Endodermal cell (in vitro differentiated cells): ENCODE results near the gene LATS1. TPM values are rescaled to one million over a fixed set of nuclear protein-coding genes. Genes with fewer than 3 reads are reported as not detected.

ENCODE experiments used
- DNase-seq: peaks from one replicate; pipeline ENCODE4 v3.0.0-alpha.2; 2017
- H3K27ac ChIP-seq: 2 replicates; pipeline ENCODE4 v1.5.1; 2013; ENCODE audit warnings: mild to moderate bottlenecking, low read depth, low read length, moderate library complexity
- H3K27me3 ChIP-seq: 2 replicates; pipeline ENCODE4 v1.6.1; 2013; ENCODE audit warnings: mild to moderate bottlenecking, low read length, moderate library complexity; ENCODE audit not compliant: insufficient read depth, control insufficient read depth, poor library complexity, severe bottlenecking
- H3K36me3 ChIP-seq: 2 replicates; pipeline ENCODE4 v1.7.0; 2013; ENCODE audit warnings: mild to moderate bottlenecking, low read length, moderate library complexity; ENCODE audit not compliant: control insufficient read depth, insufficient read depth
- H3K4me1 ChIP-seq: one replicate; pipeline ENCODE4 v1.7.0; 2013; ENCODE audit warnings: low read length; ENCODE audit not compliant: control insufficient read depth, insufficient read depth
- H3K4me3 ChIP-seq: 2 replicates; pipeline ENCODE4 v1.5.1; 2013; ENCODE audit warnings: mild to moderate bottlenecking, low read length, moderate library complexity
- H3K9ac ChIP-seq: 2 replicates; pipeline ENCODE4 v1.6.1; 2013; ENCODE audit warnings: mild to moderate bottlenecking, low read length, moderate library complexity; ENCODE audit not compliant: poor library complexity, severe bottlenecking; ENCODE audit errors: extremely low read depth
- H3K9me3 ChIP-seq: 2 replicates; pipeline ENCODE4 v1.6.1; 2013; ENCODE audit warnings: mild to moderate bottlenecking, low read length, moderate library complexity; ENCODE audit not compliant: control insufficient read depth
- H3K27ac Mint-ChIP-seq: 2 replicates; pipeline ENCODE4 v1.8.0; 2020; ENCODE audit warnings: mixed read lengths
- H3K27me3 Mint-ChIP-seq: 2 replicates; pipeline ENCODE4 v1.8.0; 2021; ENCODE audit warnings: mild to moderate bottlenecking, mixed read lengths; ENCODE audit not compliant: insufficient read depth
- H3K36me3 Mint-ChIP-seq: 2 replicates; pipeline ENCODE4 v1.8.0; 2020; ENCODE audit warnings: low read depth, mixed read lengths
- H3K4me1 Mint-ChIP-seq: 2 replicates; pipeline ENCODE4 v1.8.0; 2020; ENCODE audit warnings: mixed read lengths
- H3K4me3 Mint-ChIP-seq: 2 replicates; pipeline ENCODE4 v1.8.0; 2020; ENCODE audit warnings: mild to moderate bottlenecking, moderate library complexity, mixed read lengths
- H3K9me3 Mint-ChIP-seq: 2 replicates; pipeline ENCODE4 v1.8.0; 2020; ENCODE audit warnings: mild to moderate bottlenecking, mixed read lengths
- WGBS, 2 experiments: methylation state at CpG; one replicate each; pipeline versions ENCODE4 v1.1.5 to v1.1.7; 2013; ENCODE audit warnings: missing lambda C conversion rate in 2 of 2, mixed read lengths in 1 of 2; ENCODE audit not compliant: insufficient coverage in 1 of 2, insufficient read length in 1 of 2; 5-methylcytosine and 5-hydroxymethylcytosine counted together
- total RNA-seq, 2 donors: library from RNA; stranded (reverse); fragmentation: NEBNext Ultra II Directional in 1 of 2; extraction: Animal tissue kit (Norgen Biotek cat#: 25700) in 1 of 2; gene quantifications; 2 replicates in 1 of 2; 3 replicates in 1 of 2; pipeline ENCODE4 v1.2.1, GENCODE V29; 2021
- TF ChIP-seq, protein P1 (sequence below): fragments of 200-600 bp; sonication (generic); conservative IDR thresholded peaks from 2 replicates; pipeline ENCODE4 v1.5.0; 2021; ENCODE audit warnings: antibody characterized with exemption, mild to moderate bottlenecking

LATS1 gene
- total RNA-seq, 2 donors from 2014 or later, result 33.7 to 34.7 TPM

DNA sequence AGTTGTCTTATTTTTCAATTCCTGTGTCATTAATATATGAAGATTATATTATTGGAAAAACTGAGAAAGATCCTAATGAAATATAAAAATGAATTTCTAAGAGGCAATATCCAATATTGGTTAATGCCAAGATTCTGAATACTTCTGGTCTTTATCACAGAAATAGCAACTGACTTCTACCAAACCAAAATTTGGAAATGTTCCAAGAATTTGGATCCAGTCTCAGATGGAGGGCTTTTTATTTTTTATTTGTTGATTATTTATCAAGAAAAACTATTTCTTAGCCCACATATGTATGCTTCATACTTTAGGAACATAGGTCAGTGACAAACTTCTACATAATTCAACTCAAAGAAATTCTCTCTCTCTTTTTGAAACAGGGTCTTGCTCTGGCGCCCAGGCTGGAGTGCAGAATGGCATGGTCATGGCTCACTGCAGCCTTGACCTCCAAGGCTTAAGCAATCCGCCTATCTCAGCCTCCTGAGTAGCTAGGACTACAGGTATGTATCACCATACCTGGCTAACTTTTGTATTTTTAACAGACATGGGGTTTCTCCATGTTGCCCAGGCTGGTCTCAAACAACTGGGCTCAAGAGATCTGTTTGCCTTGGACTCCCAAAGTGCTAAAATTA, 15.3 kb upstream of the LATS1 start:
- H3K9ac ChIP-seq, result no peak overlapping the region
- Mint-ChIP-seq H3K27ac (no peak overlapping the region), H3K4me1 (peaks cover 4% of the 10 kb centered on the region), H3K4me3 (no peak overlapping the region), H3K27me3 (peaks cover 1% of the 10 kb centered on the region), H3K36me3 (peaks cover 61% of the 10 kb centered on the region), H3K9me3 (no peaks in the 10 kb centered on the region)
- WGBS, 2 experiments, result 91 to 97% methylated on average over 2 of the region's 2 CpGs
- no peak for DNase-seq
- no peaks in the 10 kb centered on the region for H3K9me3 ChIP-seq
- H3K27ac ChIP-seq, result no peak overlapping the region
- TF ChIP-seq, protein P1, sequence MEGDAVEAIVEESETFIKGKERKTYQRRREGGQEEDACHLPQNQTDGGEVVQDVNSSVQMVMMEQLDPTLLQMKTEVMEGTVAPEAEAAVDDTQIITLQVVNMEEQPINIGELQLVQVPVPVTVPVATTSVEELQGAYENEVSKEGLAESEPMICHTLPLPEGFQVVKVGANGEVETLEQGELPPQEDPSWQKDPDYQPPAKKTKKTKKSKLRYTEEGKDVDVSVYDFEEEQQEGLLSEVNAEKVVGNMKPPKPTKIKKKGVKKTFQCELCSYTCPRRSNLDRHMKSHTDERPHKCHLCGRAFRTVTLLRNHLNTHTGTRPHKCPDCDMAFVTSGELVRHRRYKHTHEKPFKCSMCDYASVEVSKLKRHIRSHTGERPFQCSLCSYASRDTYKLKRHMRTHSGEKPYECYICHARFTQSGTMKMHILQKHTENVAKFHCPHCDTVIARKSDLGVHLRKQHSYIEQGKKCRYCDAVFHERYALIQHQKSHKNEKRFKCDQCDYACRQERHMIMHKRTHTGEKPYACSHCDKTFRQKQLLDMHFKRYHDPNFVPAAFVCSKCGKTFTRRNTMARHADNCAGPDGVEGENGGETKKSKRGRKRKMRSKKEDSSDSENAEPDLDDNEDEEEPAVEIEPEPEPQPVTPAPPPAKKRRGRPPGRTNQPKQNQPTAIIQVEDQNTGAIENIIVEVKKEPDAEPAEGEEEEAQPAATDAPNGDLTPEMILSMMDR, result no peak
- H3K4me1 ChIP-seq, result no peaks in the 10 kb centered on the region
- H3K4me3 ChIP-seq, result no peak overlapping the region
- H3K36me3 ChIP-seq, result peaks cover 73% of the 10 kb centered on the region
- no peaks in the 10 kb centered on the region for H3K27me3 ChIP-seq

DNA sequence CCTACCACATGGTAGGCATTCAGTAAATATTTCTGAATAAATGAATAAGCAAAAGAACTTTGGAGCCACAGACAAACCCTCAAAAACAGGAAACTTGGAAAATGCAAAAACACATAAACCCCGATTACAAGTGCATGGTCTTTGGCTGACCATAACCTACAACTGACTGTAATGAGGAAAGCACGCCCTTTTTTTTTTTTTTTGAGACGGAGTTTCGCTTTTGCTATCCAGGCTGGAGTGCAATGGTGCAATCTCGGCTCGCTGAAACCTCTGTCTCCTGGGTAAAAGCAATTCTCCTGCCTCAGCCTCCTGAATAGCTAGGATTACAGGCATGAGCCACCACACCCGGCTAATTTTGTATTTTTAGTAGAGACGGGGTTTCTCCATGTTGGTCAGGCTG, 11.9 kb upstream of the LATS1 start:
- H3K36me3 Mint-ChIP-seq, result peaks cover 66% of the 10 kb centered on the region
- no peak overlapping the region for H3K9ac ChIP-seq
- H3K27me3 Mint-ChIP-seq, result peaks cover 1% of the 10 kb centered on the region
- no peaks in the 10 kb centered on the region for H3K9me3 ChIP-seq
- H3K27ac ChIP-seq, result no peak overlapping the region
- no peaks in the 10 kb centered on the region for H3K4me1 ChIP-seq
- H3K4me3 ChIP-seq, result no peak overlapping the region
- peaks cover 68% of the 10 kb centered on the region for H3K36me3 ChIP-seq
- no peak overlapping the region for H3K4me3 Mint-ChIP-seq
- H3K27ac Mint-ChIP-seq, result no peak overlapping the region
- WGBS, 2 experiments, result 94 to 97% methylated on average over 4 to 8 of the region's 8 CpGs
- TF ChIP-seq, protein P1, result no peak
- no peaks in the 10 kb centered on the region for H3K27me3 ChIP-seq
- no peaks in the 10 kb centered on the region for H3K9me3 Mint-ChIP-seq
- no peak for DNase-seq
- peaks cover 4% of the 10 kb centered on the region for H3K4me1 Mint-ChIP-seq

GRCh38 chr6:149728499-149729234, 10.8 kb upstream of the LATS1 start:
- WGBS, 2 experiments, result 75 to 86% methylated on average over 5 of the region's 5 CpGs
- no peak overlapping the region for H3K27ac Mint-ChIP-seq

More at GRCh38 chr6:149728499-149729234, 10.8 kb upstream of the LATS1 start:
- H3K36me3 Mint-ChIP-seq, result peaks cover 66% of the 10 kb centered on the region
- H3K9me3 ChIP-seq, result no peaks in the 10 kb centered on the region
- DNase-seq, result no peak
- peaks cover 4% of the 10 kb centered on the region for H3K4me1 Mint-ChIP-seq
- H3K9me3 Mint-ChIP-seq, result no peaks in the 10 kb centered on the region
- H3K9ac ChIP-seq, result no peak overlapping the region
- TF ChIP-seq, protein P1, result no peak
- no peaks in the 10 kb centered on the region for H3K27me3 Mint-ChIP-seq
- H3K4me1 ChIP-seq, result no peaks in the 10 kb centered on the region
- no peak overlapping the region for H3K4me3 ChIP-seq
- H3K27me3 ChIP-seq, result no peaks in the 10 kb centered on the region
- no peak overlapping the region for H3K27ac ChIP-seq
- H3K36me3 ChIP-seq, result peaks cover 73% of the 10 kb centered on the region
- H3K4me3 Mint-ChIP-seq, result no peak overlapping the region
